COLO668 (cell line): ENCODE data around the gene SLC26A3.

Source experiments
- DNase-seq: peaks from one replicate; lab custom pipeline; 2025; ENCODE audit not compliant: unreplicated experiment; lab: John Stamatoyannopoulos, UW

The SLC26A3 gene

GRCh38 chr7:107816011-107816566 is 13.1 kb upstream of the SLC26A3 start:
- DNase-seq, result no peak

GRCh38 chr7:107815254-107815882 is 12.3 kb upstream of the SLC26A3 start:
- no peak for DNase-seq

GRCh38 chr7:107813524-107813923 is 10.5 kb upstream of the SLC26A3 start:
- DNase-seq, result no peak

GRCh38 chr7:107811934-107812333 is 8.9 kb upstream of the SLC26A3 start:
- no peak for DNase-seq

DNA sequence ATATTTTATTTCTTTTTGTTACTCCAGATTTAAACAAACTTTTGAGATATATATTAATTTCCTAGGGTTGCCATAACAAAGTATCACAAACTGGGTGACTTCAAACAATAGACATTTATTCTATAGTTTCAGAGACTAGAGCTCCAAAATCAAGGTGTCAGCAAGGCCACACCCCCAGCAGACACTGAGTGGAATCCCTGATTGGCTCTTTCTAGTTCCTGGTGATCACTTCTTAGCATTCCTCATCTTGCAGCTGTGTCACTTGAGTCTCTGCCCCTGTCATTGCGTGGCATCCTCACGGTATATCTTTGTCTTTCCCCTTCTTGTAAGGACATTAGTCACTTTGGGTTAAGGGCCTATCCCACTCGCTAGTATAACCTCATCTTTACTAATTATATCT is 7.6 kb upstream of the SLC26A3 start:
- DNase-seq, result no peak

DNA sequence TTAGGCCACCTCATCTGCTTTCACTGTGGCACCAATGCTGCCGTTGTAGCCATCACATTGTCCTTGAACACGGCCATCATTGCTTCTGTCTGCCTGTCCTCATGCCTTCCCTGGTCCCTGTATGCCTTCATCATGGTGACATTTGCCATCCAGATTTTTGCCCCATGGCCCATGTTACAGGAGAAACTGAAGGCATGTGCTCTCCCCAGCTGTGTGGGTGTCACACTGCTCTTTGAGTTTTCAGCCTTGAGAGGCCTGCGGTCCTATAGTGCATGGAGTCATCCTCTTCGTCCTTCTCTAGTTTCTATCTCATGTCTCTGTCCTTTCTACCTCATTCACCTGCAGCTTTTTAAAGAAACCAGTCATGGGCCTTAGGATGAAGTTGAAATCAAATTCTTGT is 6.2 kb upstream of the SLC26A3 start:
- DNase-seq, result no peak

DNA sequence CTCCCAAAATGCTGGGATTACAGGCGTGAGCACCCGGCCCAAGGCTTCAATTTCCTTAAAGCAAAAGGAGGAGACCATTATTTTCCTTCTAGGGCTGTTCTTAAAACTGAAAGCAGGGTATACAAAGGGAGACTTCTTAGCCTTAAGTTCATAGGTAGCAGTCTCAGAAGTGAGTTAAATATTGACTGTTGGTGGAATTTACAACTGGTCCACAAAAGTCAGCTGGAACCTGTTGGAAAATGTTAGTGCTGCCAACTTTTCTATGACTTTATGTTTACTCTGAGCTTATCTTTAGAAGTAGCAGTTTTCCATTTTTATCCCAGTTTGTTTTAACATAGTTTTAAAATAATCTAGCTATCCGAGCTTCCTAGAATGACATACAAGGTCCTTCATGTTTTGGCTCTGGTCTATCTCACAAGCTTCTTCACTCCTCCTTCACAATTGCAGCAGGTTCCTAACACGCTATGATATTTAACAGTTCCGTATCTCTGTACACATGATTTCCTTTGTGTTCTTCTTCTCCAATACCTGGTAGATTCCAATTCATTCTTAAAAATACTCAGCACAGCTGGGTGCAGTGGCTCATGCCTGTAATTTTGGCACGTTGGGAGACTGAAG is 3.3 kb downstream of the SLC26A3 start:
- DNase-seq, result no peak

GRCh38 chr7:107792364-107792763 is 10.7 kb downstream of the SLC26A3 start:
- no peak for DNase-seq

- no peak for DNase-seq
Observed at GRCh38 chr7:107789647-107790046, 13.4 kb downstream of the SLC26A3 start.

GRCh38 chr7:107788662-107789061 is 14.4 kb downstream of the SLC26A3 start:
- DNase-seq, result no peak

DNA sequence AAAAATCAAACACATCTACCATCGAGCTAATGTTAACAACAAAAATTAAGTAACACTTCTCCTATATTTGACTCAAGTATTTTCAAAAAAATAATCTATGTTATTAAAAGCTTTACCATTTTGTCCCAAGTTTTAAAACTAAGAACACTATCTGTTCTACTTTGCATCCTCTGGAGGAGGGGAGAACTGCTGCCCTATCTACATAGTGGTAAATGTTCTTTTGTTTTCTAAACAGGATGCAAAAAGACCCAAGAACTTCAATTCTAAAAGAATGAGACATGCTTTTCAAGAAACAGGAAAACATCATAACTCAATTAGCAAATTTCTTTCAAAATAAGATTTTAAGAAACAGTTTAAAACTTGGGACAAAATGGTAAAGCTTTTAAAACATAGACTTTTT is 14.8 kb downstream of the SLC26A3 start:
- DNase-seq, result no peak

DNA sequence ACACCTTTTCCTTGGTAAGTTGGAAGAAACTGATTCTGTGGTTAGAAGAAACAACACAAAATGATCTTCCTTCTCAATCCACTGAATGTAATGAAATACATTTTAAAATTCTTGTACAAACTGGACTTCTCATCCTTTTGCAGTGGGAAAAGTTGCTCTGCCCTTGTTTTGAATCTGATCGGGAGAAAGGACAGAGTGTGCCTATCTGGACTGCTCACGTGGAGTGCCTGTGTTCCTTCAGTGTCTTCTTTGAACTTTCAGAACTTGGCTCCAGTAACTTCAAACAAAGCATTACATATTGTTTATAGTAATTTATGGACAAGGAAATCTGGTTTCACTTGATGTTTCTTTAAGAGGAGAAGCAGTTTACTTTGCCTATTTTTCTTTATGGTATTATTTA is 17.1 kb downstream of the SLC26A3 start:
- DNase-seq, result no peak

DNA sequence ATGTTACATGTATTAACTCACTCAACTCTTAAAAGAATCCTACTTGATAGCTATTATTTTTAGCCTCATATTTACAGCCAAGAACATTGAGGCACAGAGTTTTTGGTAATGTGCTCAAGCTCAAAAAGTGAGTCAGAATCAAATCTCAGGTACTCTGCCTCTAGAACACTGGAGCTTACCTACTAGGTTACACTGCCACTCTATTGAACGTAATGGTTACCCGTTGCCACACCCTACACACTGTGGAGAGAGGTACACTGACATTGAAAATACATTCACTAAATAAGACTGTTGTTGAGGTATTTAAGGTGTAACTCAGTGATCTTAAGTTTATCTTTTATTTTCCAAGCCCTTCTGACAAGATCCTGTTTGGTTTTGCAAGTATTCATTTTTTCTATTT is 17.9 kb downstream of the SLC26A3 start:
- no peak for DNase-seq

- DNase-seq, result no peak
Observed at GRCh38 chr7:107783648-107784047, 19.4 kb downstream of the SLC26A3 start.

GRCh38 chr7:107782374-107782773 is 20.6 kb downstream of the SLC26A3 start:
- no peak for DNase-seq

DNA sequence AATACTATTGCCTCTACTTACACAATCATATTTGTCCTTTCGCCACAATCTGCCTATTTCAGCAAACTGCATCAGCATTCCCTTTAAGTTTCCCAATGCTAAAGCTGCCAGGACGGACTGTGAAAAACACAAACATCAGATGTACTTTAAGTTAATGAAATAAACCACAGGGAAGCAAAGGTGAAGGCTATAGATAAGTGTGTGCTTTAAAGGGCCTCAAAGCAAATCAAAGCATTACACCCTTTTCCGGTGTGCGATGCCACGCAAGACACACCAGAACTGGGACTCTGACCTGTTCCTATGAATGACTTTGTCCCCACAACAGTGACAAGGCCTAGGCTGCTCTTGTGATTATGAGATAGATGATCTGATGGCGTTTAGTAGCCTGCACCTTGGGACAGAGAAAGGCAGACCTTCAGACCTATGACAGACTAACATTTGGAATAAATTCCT is 23.4 kb downstream of the SLC26A3 start:
- no peak for DNase-seq

DNA sequence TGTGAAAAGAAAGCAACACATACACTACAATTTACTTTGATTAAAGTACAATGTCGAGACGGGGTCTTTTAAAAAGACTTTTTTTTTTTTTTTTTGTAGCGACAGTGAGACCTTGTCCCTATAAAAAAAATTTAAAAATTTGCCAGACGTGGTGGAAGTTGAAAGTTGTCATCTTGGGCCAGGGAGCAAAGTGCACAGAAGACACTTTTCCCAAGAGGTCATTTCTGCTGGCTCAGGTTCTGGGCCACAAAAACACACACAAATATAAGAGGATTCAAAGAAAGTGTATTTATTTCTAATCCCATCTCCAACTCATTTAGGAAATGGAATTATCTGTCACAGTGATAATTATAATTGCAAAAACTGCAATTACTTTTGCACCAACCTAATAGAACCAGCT is 24.7 kb downstream of the SLC26A3 start:
- no peak for DNase-seq

DNA sequence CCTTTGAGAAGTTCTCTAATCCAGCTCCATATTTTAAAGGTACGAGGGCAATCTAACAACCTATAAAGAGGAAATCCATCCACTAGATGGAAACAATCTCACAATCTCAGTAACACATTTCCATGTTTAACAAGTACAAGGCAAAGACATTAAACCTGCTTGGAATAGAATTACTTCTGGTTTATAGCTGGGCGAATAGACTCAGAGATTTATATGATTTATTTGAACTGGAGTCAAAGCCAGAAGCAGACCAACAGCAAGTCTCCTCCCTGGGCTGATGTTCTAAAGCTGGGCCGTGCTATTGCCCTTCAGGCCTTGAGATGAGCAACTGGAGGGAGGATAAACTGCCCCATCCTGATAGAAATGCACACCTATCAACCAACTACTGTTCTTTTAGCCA is 25.3 kb downstream of the SLC26A3 start:
- no peak for DNase-seq

- no peak for DNase-seq
Observed at GRCh38 chr7:107773027-107773426, 30.0 kb downstream of the SLC26A3 start.

DNA sequence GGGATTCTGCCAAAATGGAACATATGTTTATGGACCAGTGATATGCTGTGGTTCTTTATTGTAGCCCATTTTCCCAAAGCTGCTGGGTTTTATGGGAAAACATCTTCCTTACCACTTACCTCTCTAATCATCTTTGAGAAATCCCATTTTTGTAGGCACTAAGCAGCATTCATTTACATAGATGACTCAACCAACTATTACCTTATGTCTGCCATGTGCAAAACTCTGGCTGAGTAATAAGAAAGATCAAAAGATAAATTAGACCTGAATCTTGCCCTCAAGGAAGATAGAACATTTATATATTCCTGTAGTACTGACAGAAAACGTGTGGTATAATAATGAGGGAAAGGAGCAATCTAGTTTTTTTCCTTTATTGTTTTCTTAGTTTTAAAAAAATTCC is 34.8 kb downstream of the SLC26A3 start:
- DNase-seq, result no peak

DNA sequence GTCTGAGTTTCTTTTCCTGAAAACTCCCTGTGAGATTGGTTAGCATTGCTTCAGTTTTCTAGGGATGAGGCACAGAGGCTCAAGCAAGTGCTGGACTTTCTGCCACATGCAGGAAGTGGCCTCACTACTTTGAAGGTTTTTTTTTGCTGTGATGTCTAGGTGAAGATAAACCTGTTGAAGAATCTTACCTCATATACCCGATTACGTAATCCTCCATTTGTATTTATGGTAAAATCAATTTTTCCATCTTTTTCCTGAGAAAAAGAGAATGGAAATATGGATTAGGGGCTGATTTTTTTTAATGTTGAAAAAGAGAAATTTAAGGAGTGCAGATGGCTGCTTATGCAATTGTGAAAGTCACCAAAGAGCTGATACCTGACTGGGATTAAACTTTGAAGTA is 35.6 kb downstream of the SLC26A3 start:
- no peak for DNase-seq

GRCh38 chr7:107758667-107759066 is 44.4 kb downstream of the SLC26A3 start:
- DNase-seq, result no peak

DNA sequence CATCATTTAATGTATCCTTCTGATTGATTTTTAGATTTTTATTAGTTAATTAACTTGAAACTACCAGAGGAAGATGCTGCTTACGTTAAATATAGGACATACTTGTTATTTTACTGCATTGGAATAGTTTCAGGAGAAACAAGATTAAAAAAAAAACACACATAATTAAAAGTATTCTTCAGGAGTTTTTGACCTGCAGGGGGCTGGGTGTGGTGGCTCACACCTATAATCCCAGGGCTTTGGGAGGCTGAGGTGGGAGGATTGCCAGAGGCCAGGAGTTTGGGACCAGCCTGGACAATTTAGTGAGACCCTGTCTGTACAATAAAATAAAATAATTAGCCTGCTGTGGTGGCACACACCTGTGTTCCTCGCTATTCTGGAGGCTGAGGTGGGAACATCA is 48.4 kb downstream of the SLC26A3 start:
- no peak for DNase-seq
